ENCODE results near the gene GPR176. TPM values are rescaled to one million over a fixed set of nuclear protein-coding genes. Genes with fewer than 3 reads are reported as not detected.

Gene GPR176
- total RNA-seq, 4 donors from 2014 or later, result 1.7 to 8.4 (median 5.4) TPM

- DNase-seq (ENCODE audit: extremely low spot score), result no peak
- TF ChIP-seq EP300 (IDR thresholded peaks at IDR 0.05), result no peak
- TF ChIP-seq CTCF (IDR thresholded peaks at IDR 0.05), result peak; percentile 78 to 90 (median 87)
- H3K36me3 ChIP-seq, result no peaks in the 10 kb centered on the region
- H3K27me3 ChIP-seq, result no peaks in the 10 kb centered on the region
- intact Hi-C loops (cut with DNase I), result loop anchor here (1.0 to 10.0 kb wide), 4 partner anchors 71 to 942 kb away; partner anchors contain the start of gene THBS1
- H3K4me1 ChIP-seq, result peaks cover 0 to 29% (median 25%) of the 10 kb centered on the region in 4 donors
- H3K4me3 ChIP-seq, result no peak overlapping the region
- no peaks in the 10 kb centered on the region for H3K9me3 ChIP-seq
- 47% methylated on average over 2 of the region's 2 CpGs for WGBS
- H3K27ac ChIP-seq (replicated peaks in 1 of 4), result no peak overlapping the region
Observed at GRCh38 chr15:39756806-39757522, 163.1 kb downstream of the GPR176 start.

GRCh38 chr15:39752991-39753390, 167.1 kb downstream of the GPR176 start:
- intact Hi-C loops (cut with DNase I), result loop anchor here (5.0 to 10.0 kb wide), 3 partner anchors 578 to 1046 kb away; no protein-coding TSS in a partner anchor
- 21% methylated on average over 1 of the region's 1 CpG for WGBS
- H3K27ac ChIP-seq (replicated peaks in 1 of 4), result peak overlapping the region; percentile 17 to 52 (median 46)
- H3K27me3 ChIP-seq, result no peaks in the 10 kb centered on the region
- DNase-seq (ENCODE audit: extremely low spot score), result no peak
- TF ChIP-seq EP300 (IDR thresholded peaks at IDR 0.05) (no peak), POLR2AphosphoS5 (IDR thresholded peaks at IDR 0.05) (no peak)
- H3K9me3 ChIP-seq, result no peaks in the 10 kb centered on the region
- no peaks in the 10 kb centered on the region for H3K36me3 ChIP-seq
- no peak overlapping the region for H3K4me3 ChIP-seq
- peaks cover 0 to 26% (median 22%) of the 10 kb centered on the region in 4 donors for H3K4me1 ChIP-seq

GRCh38 chr15:39752246-39752645, 167.8 kb downstream of the GPR176 start:
- no peak for DNase-seq (ENCODE audit: extremely low spot score)
- no peak overlapping the region for H3K4me3 ChIP-seq
- no peaks in the 10 kb centered on the region for H3K9me3 ChIP-seq
- H3K27me3 ChIP-seq, result no peaks in the 10 kb centered on the region
- peak overlapping the region; percentile 17 to 52 (median 46) for H3K27ac ChIP-seq (replicated peaks in 1 of 4)
- TF ChIP-seq POLR2AphosphoS5 (IDR thresholded peaks at IDR 0.05) (no peak), CTCF (IDR thresholded peaks at IDR 0.05) (no peak), POLR2A (IDR thresholded peaks at IDR 0.05; ENCODE audit: low read depth) (no peak), EP300 (IDR thresholded peaks at IDR 0.05) (no peak)
- H3K36me3 ChIP-seq, result no peaks in the 10 kb centered on the region
- H3K4me1 ChIP-seq, result peaks cover 0 to 33% (median 29%) of the 10 kb centered on the region in 4 donors
- intact Hi-C loops (cut with DNase I), result loop anchor here (5.0 to 10.0 kb wide), 3 partner anchors 577 to 1045 kb away; no protein-coding TSS in a partner anchor

Small RNA genes within 50 kb of the gene (small RNA-seq; reads per million reads assigned to genes)
- gene RF00019, result 0 reads per million in 3 donors

Other genes with a start within 250 kb of the GPR176 start
- gene FSIP1, start 137.4 kb downstream of the GPR176 start, total RNA-seq, result 1 to 10 TPM in 3 of 4 donors, under 1 TPM in 1; 0.83 to 4.6 (median 1.4) TPM
- 10 to 100 TPM; 25.2 to 49.2 (median 32.8) TPM for gene EIF2AK4, start 13.8 kb upstream of the GPR176 start, total RNA-seq
- 100 to 1,000 TPM; 262 to 412 (median 301) TPM for gene SRP14, start 118.9 kb upstream of the GPR176 start, total RNA-seq
- 1 to 10 TPM; 4.6 to 8.3 (median 6.3) TPM for gene BMF, start 188.6 kb upstream of the GPR176 start, total RNA-seq
- 1 to 10 TPM in 1 of 4 donors, under 1 TPM in 2, not detected in 1; 0.06 to 1.3 (median 0.17) TPM for gene BUB1B, start 240.8 kb upstream of the GPR176 start, total RNA-seq